NCI-H2227 (cell line): ENCODE results near the gene PCDHB10.
"Not testable (repeated sequence)": the region's sequence is repeated elsewhere in the genome, so short reads cannot be mapped to it uniquely, and the experiment has no call there.

ENCODE experiments used
- DNase-seq: peaks from one replicate; lab custom pipeline; 2025; ENCODE audit not compliant: unreplicated experiment; lab: John Stamatoyannopoulos, UW

PCDHB10 gene

GRCh38 chr5:141186897-141187512 lies 5.1 kb upstream of the PCDHB10 start, which contains the start of gene PCDHB9:
Gene PCDHB9, plus strand, starts transcription at chr5:141187161. Its CDS starts 158 bp downstream, at chr5:141187319.
- DNase-seq = peak; percentile 80

GRCh38 chr5:141188682-141189081 lies 3.5 kb upstream of the PCDHB10 start:
- not testable (repeated sequence) for DNase-seq

- not testable (repeated sequence) for DNase-seq
Observed at GRCh38 chr5:141189131-141189530, 3.0 kb upstream of the PCDHB10 start.

GRCh38 chr5:141194332-141194731 lies 2.2 kb downstream of the PCDHB10 start:
- DNase-seq = not testable (repeated sequence)

GRCh38 chr5:141196363-141196762 lies 4.2 kb downstream of the PCDHB10 start:
- DNase-seq = no peak

GRCh38 chr5:141199359-141200235 lies 7.4 kb downstream of the PCDHB10 start, which contains the start of gene PCDHB11:
Gene PCDHB11, plus strand, starts transcription at chr5:141199627. Its CDS starts 148 bp downstream, at chr5:141199775.
- peak; percentile 70 for DNase-seq

- not testable (repeated sequence) for DNase-seq
Observed at GRCh38 chr5:141201126-141201525, 9.0 kb downstream of the PCDHB10 start.

- DNase-seq = not testable (repeated sequence)
Observed at GRCh38 chr5:141201646-141202045, 9.5 kb downstream of the PCDHB10 start.

GRCh38 chr5:141208478-141208877 lies 16.3 kb downstream of the PCDHB10 start, which contains the start of gene PCDHB12:
Gene PCDHB12, plus strand, starts transcription at chr5:141208719. Its CDS starts 189 bp downstream, at chr5:141208908.
- no peak for DNase-seq

- DNase-seq = not testable (repeated sequence)
Observed at GRCh38 chr5:141210281-141210680, 18.1 kb downstream of the PCDHB10 start.

- not testable (repeated sequence) for DNase-seq
Observed at GRCh38 chr5:141210849-141211248, 18.7 kb downstream of the PCDHB10 start.

- DNase-seq = peak; percentile 60
Observed at GRCh38 chr5:141213656-141214339, 21.6 kb downstream of the PCDHB10 start, which contains the start of gene PCDHB13. Gene PCDHB13, plus strand, starts transcription at chr5:141213919. Its CDS starts 205 bp downstream, at chr5:141214124.

- not testable (repeated sequence) for DNase-seq
Observed at GRCh38 chr5:141214583-141214982, 22.4 kb downstream of the PCDHB10 start.

- DNase-seq = not testable (repeated sequence)
Observed at GRCh38 chr5:141215504-141215903, 23.4 kb downstream of the PCDHB10 start.

- DNase-seq = not testable (repeated sequence)
Observed at GRCh38 chr5:141216035-141216434, 23.9 kb downstream of the PCDHB10 start.

- peak; percentile 57 for DNase-seq
Observed at GRCh38 chr5:141223112-141223783, 31.1 kb downstream of the PCDHB10 start, which contains the start of gene PCDHB14. Gene PCDHB14, plus strand, starts transcription at chr5:141223343. Its CDS starts 163 bp downstream, at chr5:141223506.

- not testable (repeated sequence) for DNase-seq
Observed at GRCh38 chr5:141224844-141225243, 32.7 kb downstream of the PCDHB10 start.

GRCh38 chr5:141225421-141225820 lies 33.3 kb downstream of the PCDHB10 start:
- DNase-seq = not testable (repeated sequence)

- peak; percentile 40 for DNase-seq
Observed at GRCh38 chr5:141234109-141234667, 42.0 kb downstream of the PCDHB10 start.

GRCh38 chr5:141235922-141236321 lies 43.8 kb downstream of the PCDHB10 start:
- not testable (repeated sequence) for DNase-seq
